K562 (cell line): ENCODE results near the gene ERVFRD-1. TPM values are rescaled to one million over a fixed set of nuclear protein-coding genes. Genes with fewer than 3 reads are reported as not detected.
A peak's percentile ranks its signal among the peaks of the same experiment; 100 is the strongest.

Experiments used
- ATAC-seq: fragments of 200-7000 bp; cut with Tn5 transposase; 3 replicates; pipeline ENCODE4 v1.9.1; 2020; ENCODE audit warnings: moderate library complexity
- BruUV-seq: library from RNA; stranded (reverse); fragments of 400-500 nt; replicated peaks from 2 replicates; lab custom pipeline; 2021; lab: Mats Ljungman, UMichigan
- CTCF ChIA-PET: fragments of 300-600 bp; formaldehyde crosslinking; extraction: SDS; loops from one replicate; lab custom pipeline; 2021; ENCODE audit warnings: low intra/inter-chr PET ratio; lab: Yijun Ruan, JAX
- POLR2A ChIA-PET: fragments of 300-600, 350-650 bp; sonication (Branson Sonifier 250); formaldehyde crosslinking; extraction: SDS; loops from one replicate; lab custom pipeline; 2021; ENCODE audit warnings: antibody characterized with exemption, inconsistent platforms; lab: Yijun Ruan, JAX
- DNase-seq, 4 experiments: peaks; one replicate each; pipeline versions ENCODE4 v3.0.0 to v3.0.0-alpha.2; 2011 to 2018; ENCODE audit warnings: low spot score in 3 of 4, mixed read lengths in 3 of 4; ENCODE audit errors: extremely low read depth in 1 of 4
- FAIRE-seq: peaks from 2 replicates; lab custom pipeline; 2011; peaks lifted over from hg19 to GRCh38; lab: Jason Lieb, UNC
- H2AFZ ChIP-seq: 2 replicates; pipeline ENCODE4 v1.6.0; 2011; ENCODE audit warnings: low read depth, low read length, control low read depth, inconsistent platforms
- H3K27ac ChIP-seq: fragments of 200-600 bp; 3 replicates; pipeline ENCODE4 v1.8.0; 2011; ENCODE audit warnings: low read depth, mild to moderate bottlenecking, control low read depth, inconsistent platforms, low read length, moderate library complexity, mixed read lengths; ENCODE audit errors: extremely low read depth
- H3K27me3 ChIP-seq, 2 experiments: fragments of 300-600 bp in 1 of 2; 2 replicates in 1 of 2; 3 replicates in 1 of 2; pipeline versions ENCODE4 v1.6.0 to v1.8.0; 2011; ENCODE audit warnings: inconsistent platforms in 2 of 2, low read length in 2 of 2, mild to moderate bottlenecking in 1 of 2, mixed read lengths in 1 of 2, moderate library complexity in 1 of 2; ENCODE audit not compliant: control insufficient read depth in 2 of 2, insufficient read depth in 2 of 2
- H3K36me3 ChIP-seq: fragments of 300-600 bp; 3 replicates; pipeline ENCODE4 v1.8.0; 2011; ENCODE audit warnings: mild to moderate bottlenecking, low read length, inconsistent platforms; ENCODE audit not compliant: control insufficient read depth, insufficient read depth
- H3K4me1 ChIP-seq, 2 experiments: fragments of 200-600 bp in 1 of 2; replicated peaks in 1 of 2; 2 replicates in 1 of 2; 3 replicates in 1 of 2; pipeline versions ENCODE4 v1.5.1 to v1.8.0; 2011; ENCODE audit warnings: inconsistent platforms in 2 of 2, low read length in 2 of 2, mild to moderate bottlenecking in 1 of 2, mixed read lengths in 1 of 2, moderate library complexity in 1 of 2; ENCODE audit not compliant: control insufficient read depth in 2 of 2, insufficient read depth in 2 of 2
- H3K4me2 ChIP-seq: 2 replicates; pipeline ENCODE4 v1.6.1; 2011; ENCODE audit warnings: low read length, control low read depth, inconsistent platforms, mixed read lengths; ENCODE audit not compliant: insufficient read depth
- H3K4me3 ChIP-seq: fragments of 200-600 bp; sonication (generic), shearing (Covaris generic); 2 replicates; pipeline ENCODE4 v1.5.1; 2016; ENCODE audit warnings: control low read depth, inconsistent platforms
- H3K79me2 ChIP-seq: fragments of 200-600 bp; 3 replicates; pipeline ENCODE4 v1.8.0; 2011; ENCODE audit warnings: low read length, inconsistent platforms; ENCODE audit not compliant: control insufficient read depth, insufficient read depth
- H3K9ac ChIP-seq, 2 experiments: 2 replicates each; pipeline versions ENCODE4 v1.6.0 to v1.6.1; 2011; ENCODE audit warnings: low read depth in 2 of 2, low read length in 2 of 2, control low read depth in 1 of 2, inconsistent platforms in 1 of 2, mild to moderate bottlenecking in 1 of 2, mixed read lengths in 1 of 2; ENCODE audit not compliant: insufficient read depth in 1 of 2
- H3K9me1 ChIP-seq: one replicate; pipeline ENCODE4 v1.6.0; 2011; ENCODE audit warnings: inconsistent platforms, mild to moderate bottlenecking, low read length, moderate library complexity; ENCODE audit not compliant: control insufficient read depth, insufficient read depth
- H3K9me3 ChIP-seq: replicated peaks from 2 replicates; pipeline ENCODE4 v1.5.1; 2011; ENCODE audit warnings: low read depth, low read length, inconsistent platforms; ENCODE audit not compliant: control insufficient read depth, insufficient read depth
- H4K20me1 ChIP-seq: replicated peaks from 2 replicates; pipeline ENCODE4 v1.6.1; 2011; ENCODE audit warnings: low read length, inconsistent platforms, mixed read lengths; ENCODE audit not compliant: control insufficient read depth, insufficient read depth
- CHD4 ChIP-seq: fragments of 200-600 bp; sonication (generic); IDR thresholded peaks from 3 replicates; pipeline ENCODE4 v1.6.1; 2012; ENCODE audit warnings: low read depth, mild to moderate bottlenecking, mixed read lengths, low read length, inconsistent platforms; ENCODE audit not compliant: insufficient read depth, insufficient replicate concordance, poor library complexity, severe bottlenecking
- ETV5 ChIP-seq: sonication (generic); formaldehyde crosslinking; IDR thresholded peaks from 2 replicates; pipeline ENCODE4 v1.4.0; 2020; ENCODE audit warnings: low read depth, mild to moderate bottlenecking, missing genetic modification reagents
- HLTF ChIP-seq: fragments of 450-650 bp; IDR thresholded peaks from 2 replicates; pipeline ENCODE4 v1.6.1; 2016
- SOX6 ChIP-seq: fragments of 450-650 bp; IDR thresholded peaks from 2 replicates; pipeline ENCODE4 v1.6.1; 2014; ENCODE audit warnings: mild to moderate bottlenecking
- STAT5A ChIP-seq: IDR thresholded peaks from 2 replicates; pipeline ENCODE4 v1.6.1; 2012; ENCODE audit warnings: low read length, inconsistent platforms, borderline replicate concordance
- TEAD1 ChIP-seq, 2 experiments: fragments of 450-650 bp in 1 of 2; sonication (generic) in 1 of 2; formaldehyde crosslinking; IDR thresholded peaks; 2 replicates each; pipeline versions ENCODE4 v1.4.0 to v1.8.0; 2020 to 2022; ENCODE audit warnings: mild to moderate bottlenecking in 2 of 2, missing genetic modification reagents in 1 of 2
- XRCC5 ChIP-seq: fragments of 200-400 bp; formaldehyde crosslinking; IDR thresholded peaks from 2 replicates; pipeline ENCODE4 v1.6.1; 2017; ENCODE audit warnings: low read depth, mild to moderate bottlenecking, low read length
- YY1 ChIP-seq, 3 experiments: IDR thresholded peaks; 2 replicates each; pipeline ENCODE4 v1.6.1; 2011; ENCODE audit warnings: low read length in 2 of 3, mild to moderate bottlenecking in 2 of 3, moderate library complexity in 2 of 3, borderline replicate concordance in 1 of 3, control low read depth in 1 of 3, low read depth in 1 of 3; ENCODE audit not compliant: insufficient read depth in 3 of 3, insufficient replicate concordance in 2 of 3, control insufficient read depth in 1 of 3, insufficient read length in 1 of 3; ENCODE audit errors: extremely low read depth in 1 of 3
- ZFP30 ChIP-seq: fragments of 250-450 bp; sonication (Bioruptor Pico); IDR thresholded peaks from 2 replicates; pipeline ENCODE4 v1.8.0; 2022; ENCODE audit warnings: moderate library complexity, mild to moderate bottlenecking, inconsistent platforms, borderline replicate concordance
- ZKSCAN1 ChIP-seq: fragments of 150-350 bp; IDR thresholded peaks from 2 replicates; pipeline ENCODE4 v1.6.1; 2016; ENCODE audit warnings: low read depth, low read length
- ZNF140 ChIP-seq: fragments of 250-450 bp; sonication (Bioruptor Pico); IDR thresholded peaks from 2 replicates; pipeline ENCODE4 v1.8.0; 2021; ENCODE audit warnings: moderate library complexity, mild to moderate bottlenecking, inconsistent platforms
- ZNF764 ChIP-seq: fragments of 250-450 bp; sonication (Bioruptor Pico); IDR thresholded peaks from 2 replicates; pipeline ENCODE4 v1.4.0; 2020; ENCODE audit warnings: low read depth, mild to moderate bottlenecking, moderate library complexity
- ZNF79 ChIP-seq: fragments of 250-450 bp; sonication (Bioruptor Pico); IDR thresholded peaks from 2 replicates; pipeline ENCODE4 v1.4.0; 2020; ENCODE audit warnings: low read depth, mild to moderate bottlenecking, moderate library complexity
- WGBS: fragments of 100-300 bp; shearing (Covaris generic); methylation state at CpG from one replicate; pipeline ENCODE4 v1.1.6; 2016; ENCODE audit warnings: low coverage, mixed read lengths; ENCODE audit not compliant: insufficient coverage; ENCODE audit errors: missing lambda C conversion rate; 5-methylcytosine and 5-hydroxymethylcytosine counted together
- in situ Hi-C: fragments of 300-500 bp; cut with MboI; formaldehyde crosslinking; loops from 4 replicates; pipeline ENCODE4 v1.15.0; 2018; ENCODE audit warnings: inconsistent platforms, mixed read lengths
- intact Hi-C: fragments of 100-400 bp; cut with micrococcal nuclease; formaldehyde crosslinking; loops from 2 replicates; pipeline ENCODE4 v1.14.2; 2022
- polyA plus RNA-seq, 8 experiments: library from polyadenylated mRNA; depleted of rRNA in 4 of 8; stranded (reverse) in 5 of 8; unstranded in 3 of 8; fragments of >200 nt; fragmentation: Nextera tagmentation in 2 of 8; fragmentation: Illumina TruSeq in 1 of 8; extraction: Ambion mirVana in 2 of 8; extraction: Trizol in 1 of 8; gene quantifications; 2 replicates each; pipeline versions ENCODE4 v1.2.1 to v1.2.3, GENCODE V29; 2011 to 2014; ENCODE audit warnings: inconsistent platforms in 1 of 8, missing spikeins in 1 of 8
- total RNA-seq, 7 experiments: library from RNA; depleted of rRNA in 6 of 7; stranded (reverse); fragments of >200 nt in 6 of 7; fragmentation: Illumina TruSeq in 2 of 7; extraction: Trizol in 2 of 7; gene quantifications; 2 replicates each; pipeline versions ENCODE4 v1.2.1 to v1.2.3, GENCODE V29; 2011 to 2021; ENCODE audit warnings: low replicate concordance in 1 of 7
- TF ChIP-seq, protein P1 (sequence below), 2 experiments: IDR thresholded peaks in 1 of 2; conservative IDR thresholded peaks in 1 of 2; 2 replicates each; pipeline ENCODE4 v1.6.1; 2016; ENCODE audit warnings: low read depth in 2 of 2, mild to moderate bottlenecking in 1 of 2, missing compliant biosample characterization in 1 of 2, missing genetic modification characterization in 1 of 2, moderate library complexity in 1 of 2
- TF ChIP-seq, protein P2 (sequence below): fragments of 450-650 bp; IDR thresholded peaks from 2 replicates; pipeline ENCODE4 v1.6.1; 2016
- TF ChIP-seq, protein P3 (sequence below): fragments of 250-450 bp; sonication (Bioruptor Pico); IDR thresholded peaks from 2 replicates; pipeline ENCODE4 v1.4.0; 2020

The ERVFRD-1 gene
- total and polyA plus RNA-seq, 9 of the 15 experiments (the other 6 are each of a cell fraction or from before 2014, with no cell fraction given): 0.05 to 0.14 (median 0.09) TPM; not detected in 2

DNA sequence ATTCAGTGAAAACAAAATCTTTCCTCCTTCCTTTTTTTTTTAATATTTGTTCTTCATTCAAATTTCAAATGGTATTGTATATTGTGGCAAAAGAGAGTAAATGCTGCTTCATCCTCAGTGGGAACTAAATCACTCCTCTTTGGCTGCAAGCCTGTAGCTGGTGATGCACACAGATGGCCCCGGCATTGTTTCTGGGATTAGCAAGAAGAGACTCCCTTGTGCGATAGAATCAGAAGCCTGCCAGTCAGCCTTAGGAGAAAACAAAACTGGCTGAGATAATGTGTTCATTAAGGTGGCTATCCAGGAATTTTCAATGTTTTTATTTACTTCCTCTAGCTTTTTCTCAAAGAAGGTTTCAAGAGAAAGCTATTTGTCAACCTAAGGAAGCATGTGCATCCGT, 46.7 kb downstream of the ERVFRD-1 start:
- ChIA-PET POLR2A (interaction anchor here (0.7 to 2.4 kb wide), 5 partner anchors 8 to 260 kb away, joined by 3 to 6 read pairs (median 4); no protein-coding TSS in a partner anchor), CTCF (interaction anchor here (0.6 to 0.7 kb wide), 3 partner anchors 33 to 753 kb away, joined by 3 to 5 read pairs (median 5); no protein-coding TSS in a partner anchor)
- Histone ChIP-seq H3K27me3 (peaks cover 0 to 2% of the 10 kb centered on the region in 2 experiments; a peak in 1 of 5 replicates), H3K9me1 (no peaks in the 10 kb centered on the region), H3K4me2 (no peak overlapping the region), H3K36me3 (no peaks in the 10 kb centered on the region), H3K79me2 (no peaks in the 10 kb centered on the region), H3K27ac (no peak overlapping the region), H3K9ac (no peak overlapping the region), H3K4me3 (no peak overlapping the region), H3K9me3 (no peaks in the 10 kb centered on the region), H3K4me1 (peaks cover 3% of the 10 kb centered on the region in 2 experiments; a peak in 3 of 5 replicates), H2AFZ (no peak overlapping the region), H4K20me1 (no peaks in the 10 kb centered on the region)
- DNase-seq: no peak
- FAIRE-seq: no peak
- intact Hi-C loops: loop anchor here (10.0 kb wide), 1 partner anchor 510 kb away; no protein-coding TSS in a partner anchor
- no peak for ATAC-seq
- BruUV-seq: no TSS peak
- in situ Hi-C loops: loop anchor here (5.0 kb wide), 2 partner anchors 108 to 588 kb away; no protein-coding TSS in a partner anchor
- WGBS: 10% methylated on average over 3 of the region's 3 CpGs
- TF ChIP-seq ZFP30 (CRISPR knock-in tag) (no peak), SOX6 (peak; percentile 70), STAT5A (no peak), ZKSCAN1 (no peak), ZNF764 (CRISPR knock-in tag) (no peak), YY1 (IDR thresholded peaks at IDR 0.05; ENCODE audit: borderline replicate concordance in 1 of 3, control insufficient read depth in 1 of 3, extremely low read depth in 1 of 3, insufficient read depth in 3 of 3, insufficient read length in 1 of 3, insufficient replicate concordance in 2 of 3, low read depth in 1 of 3, low read length in 2 of 3) (no peak), ZNF79 (CRISPR knock-in tag) (no peak), HLTF (no peak), CHD4 (no peak), ETV5 (CRISPR knock-in tag) (no peak), XRCC5 (no peak), ZNF140 (no peak), TEAD1 (CRISPR knock-in tag; IDR thresholded peaks at IDR 0.05) (peak in 1 of 2 experiments; percentile 28; a peak in 1 of 4 replicates)
- TF ChIP-seq, protein P1, sequence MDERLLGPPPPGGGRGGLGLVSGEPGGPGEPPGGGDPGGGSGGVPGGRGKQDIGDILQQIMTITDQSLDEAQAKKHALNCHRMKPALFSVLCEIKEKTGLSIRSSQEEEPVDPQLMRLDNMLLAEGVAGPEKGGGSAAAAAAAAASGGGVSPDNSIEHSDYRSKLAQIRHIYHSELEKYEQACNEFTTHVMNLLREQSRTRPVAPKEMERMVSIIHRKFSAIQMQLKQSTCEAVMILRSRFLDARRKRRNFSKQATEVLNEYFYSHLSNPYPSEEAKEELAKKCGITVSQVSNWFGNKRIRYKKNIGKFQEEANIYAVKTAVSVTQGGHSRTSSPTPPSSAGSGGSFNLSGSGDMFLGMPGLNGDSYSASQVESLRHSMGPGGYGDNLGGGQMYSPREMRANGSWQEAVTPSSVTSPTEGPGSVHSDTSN (CRISPR knock-in tag; IDR thresholded peaks at IDR 0.05; ENCODE audit: low read depth): no peak
- TF ChIP-seq, protein P1 (tag; conservative IDR thresholded peaks at IDR 0.05; ENCODE audit: low read depth): peak; percentile 29; the same call in 1 of the 2 replicates
- TF ChIP-seq, protein P2, sequence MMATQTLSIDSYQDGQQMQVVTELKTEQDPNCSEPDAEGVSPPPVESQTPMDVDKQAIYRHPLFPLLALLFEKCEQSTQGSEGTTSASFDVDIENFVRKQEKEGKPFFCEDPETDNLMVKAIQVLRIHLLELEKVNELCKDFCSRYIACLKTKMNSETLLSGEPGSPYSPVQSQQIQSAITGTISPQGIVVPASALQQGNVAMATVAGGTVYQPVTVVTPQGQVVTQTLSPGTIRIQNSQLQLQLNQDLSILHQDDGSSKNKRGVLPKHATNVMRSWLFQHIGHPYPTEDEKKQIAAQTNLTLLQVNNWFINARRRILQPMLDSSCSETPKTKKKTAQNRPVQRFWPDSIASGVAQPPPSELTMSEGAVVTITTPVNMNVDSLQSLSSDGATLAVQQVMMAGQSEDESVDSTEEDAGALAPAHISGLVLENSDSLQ: 0 out of 2 replicates have a peak, but pooled peaks have one; percentile 31
- TF ChIP-seq, protein P3, sequence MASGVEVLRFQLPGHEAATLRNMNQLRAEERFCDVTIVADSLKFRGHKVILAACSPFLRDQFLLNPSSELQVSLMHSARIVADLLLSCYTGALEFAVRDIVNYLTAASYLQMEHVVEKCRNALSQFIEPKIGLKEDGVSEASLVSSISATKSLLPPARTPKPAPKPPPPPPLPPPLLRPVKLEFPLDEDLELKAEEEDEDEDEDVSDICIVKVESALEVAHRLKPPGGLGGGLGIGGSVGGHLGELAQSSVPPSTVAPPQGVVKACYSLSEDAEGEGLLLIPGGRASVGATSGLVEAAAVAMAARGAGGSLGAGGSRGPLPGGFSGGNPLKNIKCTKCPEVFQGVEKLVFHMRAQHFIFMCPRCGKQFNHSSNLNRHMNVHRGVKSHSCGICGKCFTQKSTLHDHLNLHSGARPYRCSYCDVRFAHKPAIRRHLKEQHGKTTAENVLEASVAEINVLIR (CRISPR knock-in tag): no peak
